DMS114 treated with DMSO at 0.1 percent for 48 hours (cell line): Measurements from ENCODE around the gene JMJD4.

Experiments
- DNase-seq: peaks from one replicate; lab custom pipeline; 2025; ENCODE audit not compliant: unreplicated experiment; lab: John Stamatoyannopoulos, UW

JMJD4 gene

GRCh38 chr1:227753999-227754711, 19.1 kb upstream of the JMJD4 start:
- no peak for DNase-seq

- DNase-seq: no peak
Measured at GRCh38 chr1:227749916-227750710, 15.0 kb upstream of the JMJD4 start.

GRCh38 chr1:227749225-227749624, 14.1 kb upstream of the JMJD4 start:
- DNase-seq: no peak

- DNase-seq: no peak
Measured at GRCh38 chr1:227748496-227749182, 13.5 kb upstream of the JMJD4 start.

- no peak for DNase-seq
Measured at GRCh38 chr1:227747948-227748495, 12.9 kb upstream of the JMJD4 start.

GRCh38 chr1:227747382-227747781, 12.3 kb upstream of the JMJD4 start:
- no peak for DNase-seq

- no peak for DNase-seq
Measured at GRCh38 chr1:227746676-227747075, 11.6 kb upstream of the JMJD4 start.

- DNase-seq: no peak
Measured at GRCh38 chr1:227745568-227746265, 10.6 kb upstream of the JMJD4 start.

GRCh38 chr1:227744668-227745067, 9.6 kb upstream of the JMJD4 start:
- no peak for DNase-seq

- DNase-seq: no peak
Measured at GRCh38 chr1:227742738-227743715, 7.9 kb upstream of the JMJD4 start.

GRCh38 chr1:227741166-227741870, 6.2 kb upstream of the JMJD4 start:
- DNase-seq: no peak

GRCh38 chr1:227740401-227740960, 5.4 kb upstream of the JMJD4 start:
- DNase-seq: no peak

- no peak for DNase-seq
Measured at GRCh38 chr1:227739636-227740035, 4.5 kb upstream of the JMJD4 start.

GRCh38 chr1:227738820-227739219, 3.7 kb upstream of the JMJD4 start:
- no peak for DNase-seq

- DNase-seq: no peak
Measured at GRCh38 chr1:227736814-227737432, 1.8 kb upstream of the JMJD4 start.

- no peak for DNase-seq
Measured at GRCh38 chr1:227735539-227736285, 610 bp upstream of the JMJD4 start.

- DNase-seq: no peak
Measured at GRCh38 chr1:227734546-227734855, 601 bp downstream of the JMJD4 start.
